GM19452 (cell line): ENCODE data around the gene NEK2.
"Not testable (repeated sequence)": the region's sequence is repeated elsewhere in the genome, so short reads cannot be mapped to it uniquely, and the experiment has no call there.

ENCODE experiments used
- ATAC-seq: cut with Tn5 transposase; IDR thresholded peaks from one replicate; pipeline ENCODE4 v1.9.1; 2021; ENCODE audit not compliant: unreplicated experiment

The NEK2 gene

DNA sequence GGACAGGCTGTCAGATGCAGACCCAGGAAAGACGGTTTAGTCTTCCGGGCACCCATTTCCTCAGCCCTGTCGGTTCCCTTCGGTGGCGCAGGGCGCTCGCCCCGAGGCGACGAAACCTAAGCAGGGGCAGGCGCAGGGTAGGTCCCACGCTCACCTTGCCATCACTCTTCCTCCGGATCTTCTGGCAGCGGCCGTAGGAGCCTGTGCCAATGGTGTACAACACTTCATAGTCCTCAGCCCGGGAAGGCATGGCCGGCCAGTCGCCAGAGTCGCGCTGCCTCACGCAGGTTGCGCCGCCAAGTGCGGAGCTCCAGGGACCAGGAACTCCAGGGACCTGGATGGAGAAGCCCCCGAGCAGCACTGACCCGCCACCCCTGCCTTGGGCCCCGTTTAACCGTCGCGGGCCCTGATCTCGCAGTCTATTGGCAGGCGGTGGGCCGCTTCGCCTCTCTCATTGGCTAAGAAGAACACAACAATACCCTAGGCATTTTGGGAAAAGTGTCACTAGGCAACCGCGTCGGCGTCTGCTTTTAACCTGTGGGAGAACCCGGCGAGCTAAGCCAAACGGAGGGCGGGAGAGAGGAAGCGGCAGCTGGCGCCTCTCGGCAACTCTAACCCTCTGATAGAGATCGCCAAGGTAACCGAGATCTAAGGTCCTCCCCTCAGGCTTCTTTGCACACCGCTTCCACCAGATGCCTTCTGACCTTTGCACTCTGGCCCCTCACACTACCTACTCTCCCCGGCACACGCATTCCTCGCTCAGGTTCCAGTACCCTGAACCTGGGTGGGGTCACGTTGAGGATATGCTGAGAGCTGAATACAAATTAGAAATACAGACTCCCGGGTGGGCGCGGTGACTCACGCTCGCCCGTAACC, at the start of gene NEK2:
Gene NEK2, minus strand, starts transcription at position 392 of the 876 bp plus-strand sequence. Its CDS starts 142 bp downstream, at position 250.
- peak; percentile 97 for ATAC-seq

GRCh38 chr1:211724687-211725196, 49.3 kb upstream of the NEK2 start:
- no peak for ATAC-seq

DNA sequence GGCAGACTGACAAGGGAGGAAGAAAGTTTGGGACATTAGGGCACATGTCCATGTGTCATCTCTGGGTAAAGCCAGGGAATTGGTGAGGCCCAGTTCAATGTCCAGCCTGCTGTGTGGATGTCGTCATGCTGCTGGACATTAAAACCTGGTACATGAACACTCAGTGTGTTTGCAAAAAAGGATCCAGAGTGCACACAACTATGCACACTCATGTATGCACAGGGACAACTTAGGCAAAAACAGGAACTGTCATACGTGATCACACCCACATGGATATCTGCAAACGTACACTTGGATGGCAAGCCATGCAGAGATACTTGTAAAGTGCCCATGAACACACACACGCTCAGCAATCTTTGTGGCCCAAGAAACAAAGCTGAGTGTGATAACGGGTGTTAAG, 47.9 kb upstream of the NEK2 start:
- no peak for ATAC-seq

DNA sequence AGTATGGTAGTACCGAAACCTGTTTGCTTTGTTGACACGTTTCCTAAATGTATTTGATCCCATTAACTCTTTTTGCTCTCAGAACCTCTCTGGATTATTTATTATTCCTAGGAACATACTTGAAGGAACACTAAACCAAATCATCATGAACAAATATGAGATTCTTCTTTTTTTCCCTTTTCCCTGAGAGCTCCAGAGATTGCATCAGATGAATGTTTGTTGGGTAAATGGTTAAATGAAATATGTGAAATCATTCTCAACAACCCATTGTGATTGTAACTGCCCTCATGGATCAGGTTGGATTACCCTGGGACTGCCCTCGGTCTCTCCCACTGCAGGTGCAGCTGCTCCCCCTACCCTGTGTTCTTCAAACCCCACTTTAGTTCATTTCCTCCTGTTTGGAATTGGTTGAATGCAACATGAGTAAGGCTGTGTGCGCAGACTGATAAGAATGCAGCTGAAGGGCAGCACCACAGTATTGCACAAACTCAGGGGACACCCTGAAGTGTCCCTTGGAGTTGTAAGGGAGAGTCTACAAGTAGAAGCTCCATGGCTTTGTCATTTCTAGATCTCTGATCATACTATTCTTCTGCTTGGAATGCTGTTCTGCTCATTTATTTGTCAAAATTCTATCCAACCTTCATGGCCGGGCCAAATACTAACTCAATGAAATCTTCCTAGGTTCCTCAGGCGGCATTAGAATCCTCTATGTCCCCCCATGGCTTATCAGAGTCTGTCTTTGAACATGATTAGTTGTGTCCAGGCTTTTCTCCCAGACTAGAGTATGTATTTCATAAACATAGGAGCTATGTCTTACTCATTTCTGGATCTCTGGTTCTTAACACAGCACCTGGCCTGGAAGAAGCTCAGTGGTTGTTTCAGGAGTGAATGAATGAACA, 47.1 kb upstream of the NEK2 start:
- ATAC-seq, result no peak

DNA sequence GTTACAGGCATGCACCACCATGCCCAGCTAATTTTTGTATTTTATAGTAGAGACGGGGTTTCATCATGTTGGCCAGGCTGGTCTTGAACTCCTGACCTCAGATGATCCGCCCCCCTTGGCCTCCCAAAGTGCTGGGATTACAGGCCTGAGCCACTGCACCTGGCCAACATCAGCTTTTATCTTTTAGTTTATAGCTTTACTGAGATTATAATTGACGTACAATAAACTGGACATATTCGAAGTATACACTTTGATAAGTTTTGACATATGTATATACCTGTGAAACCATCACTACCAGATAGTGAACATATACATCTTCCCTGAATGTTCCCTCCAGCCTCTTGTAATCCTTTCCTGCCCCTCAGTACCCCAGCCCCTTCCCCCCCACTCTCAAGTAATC, 41.1 kb upstream of the NEK2 start:
- ATAC-seq, result not testable (repeated sequence)

DNA sequence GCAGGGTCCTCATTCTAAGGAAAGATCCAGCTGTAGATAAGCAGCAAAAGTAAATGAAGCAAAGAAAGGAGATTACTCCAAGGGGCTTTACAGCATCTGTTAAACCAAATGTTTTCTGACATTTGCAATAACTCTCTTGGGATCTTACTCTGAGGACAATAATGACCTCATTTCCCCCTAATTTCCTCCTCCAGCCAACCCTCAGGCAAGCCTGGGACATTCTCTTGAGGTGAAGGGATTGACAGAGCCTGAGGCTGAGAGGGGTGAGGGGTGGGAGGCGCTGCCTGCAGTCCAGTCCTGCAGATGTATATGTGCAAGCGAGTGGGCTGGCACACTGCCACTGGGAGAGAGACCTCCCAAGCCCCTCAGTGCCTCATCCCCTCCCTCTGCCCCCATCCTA, 40.5 kb upstream of the NEK2 start:
- ATAC-seq, result no peak

DNA sequence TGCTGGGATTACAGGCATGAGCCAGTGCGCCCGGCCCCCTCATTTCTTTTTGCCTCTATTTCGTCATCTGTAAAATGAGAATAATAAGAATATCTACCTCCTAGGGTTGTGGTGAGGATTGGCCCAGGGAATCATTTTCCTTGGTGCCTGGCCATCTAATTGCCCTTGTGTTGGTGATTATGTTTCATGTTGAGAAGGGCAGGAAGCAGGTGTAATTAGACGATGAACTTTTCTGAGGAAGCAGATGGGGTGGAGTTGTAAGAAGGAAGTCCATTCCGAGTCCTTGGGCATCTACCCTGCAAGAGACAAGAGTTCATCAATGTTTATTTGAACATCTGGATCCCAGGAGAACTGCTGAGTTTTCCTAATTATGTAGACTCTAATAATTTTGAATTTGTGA, 38.7 kb upstream of the NEK2 start:
- ATAC-seq, result no peak

DNA sequence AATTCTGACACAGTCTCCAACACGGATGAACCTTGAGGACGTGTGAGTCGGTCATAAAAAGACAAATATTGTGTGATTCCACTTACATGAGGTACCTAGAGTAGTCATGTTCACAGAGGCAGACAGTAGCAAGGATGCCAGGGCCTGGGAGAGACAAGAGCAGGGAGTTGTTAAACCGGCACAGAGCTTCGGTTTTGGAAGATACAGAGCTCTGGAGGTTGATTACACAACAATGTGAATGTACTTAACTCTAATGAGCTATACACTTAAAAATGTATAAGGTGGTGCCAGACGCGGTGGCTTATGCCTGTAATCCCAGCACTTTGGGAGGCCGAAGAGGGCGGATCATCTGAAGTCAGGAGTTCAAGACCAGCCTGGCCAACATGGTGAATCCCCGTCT, 37.8 kb upstream of the NEK2 start:
- ATAC-seq, result no peak

- ATAC-seq, result no peak
These were observed 35.9 kb upstream of the NEK2 start for GRCh38 chr1:211711315-211711705.

DNA sequence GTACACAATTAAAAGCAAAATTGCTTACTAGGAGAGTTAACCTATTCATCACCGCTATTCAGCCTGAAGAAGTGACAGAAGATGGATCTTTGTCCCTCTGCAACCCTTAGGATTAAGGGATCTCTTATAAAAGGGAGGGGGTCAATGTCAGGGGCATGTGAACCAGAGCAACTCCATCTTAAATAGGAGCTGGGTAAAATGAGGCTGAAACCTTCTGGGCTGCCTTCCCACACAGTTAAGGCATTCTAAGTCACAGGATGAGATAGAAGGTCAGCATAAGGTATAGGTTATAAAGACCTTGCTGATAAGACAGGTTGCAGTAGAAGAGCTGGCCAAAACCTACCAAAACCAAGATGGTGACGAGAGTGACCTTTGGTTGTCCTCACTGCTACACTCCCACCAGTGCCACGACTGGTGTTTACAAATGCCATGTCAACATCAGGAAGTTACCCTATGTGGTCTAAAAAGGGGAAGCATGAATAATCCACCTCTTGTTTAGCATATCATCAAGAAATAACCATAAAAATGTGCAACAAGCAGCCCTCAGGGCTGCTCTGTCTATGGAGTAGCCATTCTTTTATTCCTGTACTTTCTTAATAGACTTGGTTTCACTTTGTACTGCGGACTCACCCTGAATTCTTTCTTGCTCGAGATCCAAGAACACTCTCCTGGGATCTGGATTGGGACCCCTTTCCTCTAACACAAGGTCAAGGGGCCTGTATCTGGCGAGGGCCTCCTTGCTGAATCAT, 35.3 kb upstream of the NEK2 start:
- no peak for ATAC-seq

GRCh38 chr1:211708926-211709325, 33.5 kb upstream of the NEK2 start:
- no peak for ATAC-seq

GRCh38 chr1:211708006-211708405, 32.6 kb upstream of the NEK2 start:
- no peak for ATAC-seq

DNA sequence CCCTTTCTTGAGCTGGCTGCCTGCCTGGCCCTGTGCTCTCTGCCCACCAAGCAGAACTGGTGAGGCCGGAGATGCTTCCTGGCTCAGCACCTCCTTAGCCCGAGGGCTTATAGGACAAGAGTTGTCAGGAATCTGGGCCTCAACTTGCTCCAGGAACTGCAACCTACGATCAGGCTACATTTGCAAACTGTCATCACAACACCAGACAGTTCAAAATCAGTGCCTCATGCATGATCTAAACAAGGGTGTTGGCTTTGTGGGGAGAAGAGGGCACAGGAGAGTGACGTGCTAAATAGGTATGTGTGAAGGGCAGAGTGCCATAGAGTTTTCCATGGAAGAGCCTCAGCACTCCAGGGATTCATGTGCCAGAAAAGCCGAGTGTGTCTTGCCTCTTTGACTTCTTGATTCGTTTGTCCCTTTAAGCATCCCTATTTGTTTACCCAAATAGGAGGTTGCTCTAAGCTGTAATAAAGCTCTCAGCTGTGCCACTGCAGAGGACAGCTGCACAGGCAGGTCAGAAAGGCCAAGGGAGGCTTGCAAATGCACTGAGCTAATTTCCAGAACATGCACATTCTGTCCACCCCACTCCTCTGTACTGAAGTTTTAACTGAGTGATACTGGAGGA, 30.2 kb upstream of the NEK2 start:
- no peak for ATAC-seq

DNA sequence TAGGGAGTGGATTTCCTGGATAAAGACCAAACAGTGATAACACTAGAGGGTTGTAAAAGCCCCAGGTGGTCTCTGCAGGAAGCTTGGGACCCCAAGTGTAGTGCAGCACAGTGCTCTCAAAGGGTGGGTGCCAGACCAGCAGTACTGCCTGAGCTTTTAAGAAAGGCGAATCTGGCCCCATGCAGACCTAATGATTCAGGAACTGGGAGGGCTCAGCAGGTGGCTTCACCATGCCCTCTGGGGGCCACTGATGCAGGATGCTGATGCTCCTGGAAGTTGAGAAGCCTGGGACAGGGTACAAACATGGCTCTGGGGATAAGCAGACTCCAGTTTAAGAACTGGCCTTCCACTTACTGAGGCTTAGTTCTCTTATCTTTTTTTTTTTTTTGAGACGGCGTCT, 29.1 kb upstream of the NEK2 start:
- no peak for ATAC-seq

DNA sequence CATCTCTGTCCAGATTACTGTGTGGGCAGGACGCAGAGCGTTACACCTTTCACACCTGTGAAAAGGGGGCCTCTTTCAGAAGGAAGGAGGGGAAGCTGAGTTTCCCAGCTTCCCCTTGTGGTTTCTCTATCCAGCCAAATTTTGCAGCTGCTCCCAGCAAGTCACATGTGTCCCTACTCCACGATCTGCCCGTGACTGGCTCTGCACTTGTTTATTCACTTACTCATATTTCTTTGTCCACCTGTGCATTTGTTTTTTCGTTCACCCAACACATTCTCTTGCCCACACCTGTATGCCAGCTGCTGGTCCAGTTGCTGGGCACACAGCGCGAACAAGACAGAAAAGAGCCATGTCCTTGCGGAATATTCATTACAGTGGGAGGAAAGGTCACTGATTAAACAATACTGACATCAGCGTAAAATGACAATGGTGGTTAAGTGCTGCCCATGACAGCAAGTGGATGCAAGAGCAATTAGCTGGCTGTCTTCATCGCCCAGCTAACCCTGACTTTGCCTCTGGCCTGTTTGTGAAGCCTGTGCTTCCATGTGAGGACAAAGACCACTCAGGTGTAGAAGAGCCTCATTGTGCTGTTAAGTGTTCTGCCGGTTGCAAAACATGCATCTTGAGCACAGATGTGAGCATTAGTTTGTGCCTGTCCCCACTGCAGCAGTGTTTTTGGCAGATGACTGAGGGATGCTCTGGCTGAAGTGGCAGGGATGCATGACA, 28.6 kb upstream of the NEK2 start:
- no peak for ATAC-seq

- ATAC-seq, result no peak
These were observed 26.3 kb upstream of the NEK2 start for GRCh38 chr1:211701733-211702132.

GRCh38 chr1:211699059-211699458, 23.6 kb upstream of the NEK2 start:
- ATAC-seq, result no peak

- peak; percentile 45 for ATAC-seq
These were observed 23.0 kb upstream of the NEK2 start for GRCh38 chr1:211698161-211699026.

DNA sequence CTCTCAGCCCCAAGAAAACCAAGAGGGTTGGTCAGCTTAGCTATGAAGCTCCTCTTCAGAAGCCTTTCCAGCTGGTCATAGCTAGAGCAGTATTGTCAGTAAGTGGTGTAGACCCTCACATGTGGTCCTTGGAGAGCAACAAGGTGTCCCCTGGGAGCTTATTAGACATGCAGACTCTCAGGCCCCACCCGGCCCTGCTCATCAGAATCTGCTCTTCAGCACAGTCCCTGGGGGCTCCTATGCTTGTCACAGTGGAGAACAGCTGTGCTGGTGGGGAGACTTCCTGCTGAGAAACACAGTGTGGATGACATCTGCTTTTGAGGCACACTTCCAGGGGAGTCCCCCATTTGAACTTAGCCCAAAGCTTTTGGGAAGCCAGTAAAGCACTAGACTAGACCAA, 21.9 kb upstream of the NEK2 start:
- peak; percentile 79 for ATAC-seq
